Kasumi-1 (cell line): ENCODE measurements around the gene HELT.

Source experiments
- DNase-seq, 2 experiments: peaks; one replicate each; lab custom pipeline; 2025; lab: John Stamatoyannopoulos, UW

The HELT gene

DNA sequence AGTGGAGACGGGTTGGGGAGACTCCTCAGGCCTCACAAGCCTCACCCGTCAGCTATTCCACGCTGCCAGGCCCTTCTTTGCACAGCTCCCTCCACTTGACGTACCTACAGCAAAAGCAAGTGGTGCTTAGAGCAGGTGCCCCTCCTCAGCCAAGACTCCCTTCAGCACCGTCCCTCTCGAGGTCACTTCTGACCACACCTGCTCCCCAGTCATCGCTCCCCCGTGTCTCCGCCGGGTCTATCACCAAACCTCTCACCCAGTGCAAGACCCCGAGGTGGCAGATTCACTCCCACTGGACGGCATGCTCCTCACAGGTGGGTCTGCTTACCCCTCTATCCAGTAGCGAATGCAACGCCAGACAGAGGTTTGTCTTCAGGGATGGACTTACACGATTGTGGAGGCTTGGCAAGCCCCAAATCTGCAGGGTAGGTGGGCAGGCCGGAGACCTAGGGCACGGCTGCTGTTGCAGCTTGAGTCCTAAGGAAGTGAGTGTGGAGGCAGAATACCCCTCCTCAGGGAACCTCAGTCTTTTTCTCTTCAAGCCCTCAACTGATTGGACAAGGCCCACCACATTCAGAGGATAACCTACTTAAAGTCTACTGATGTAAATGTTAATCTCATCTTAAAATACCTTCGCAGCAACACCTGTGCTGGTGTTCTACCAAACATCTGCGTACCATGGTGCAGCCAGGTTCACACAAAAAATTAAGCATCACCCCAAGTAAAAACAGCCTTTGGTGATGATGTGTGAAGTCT is 14.5 kb upstream of the HELT start:
- DNase-seq: no peak

DNA sequence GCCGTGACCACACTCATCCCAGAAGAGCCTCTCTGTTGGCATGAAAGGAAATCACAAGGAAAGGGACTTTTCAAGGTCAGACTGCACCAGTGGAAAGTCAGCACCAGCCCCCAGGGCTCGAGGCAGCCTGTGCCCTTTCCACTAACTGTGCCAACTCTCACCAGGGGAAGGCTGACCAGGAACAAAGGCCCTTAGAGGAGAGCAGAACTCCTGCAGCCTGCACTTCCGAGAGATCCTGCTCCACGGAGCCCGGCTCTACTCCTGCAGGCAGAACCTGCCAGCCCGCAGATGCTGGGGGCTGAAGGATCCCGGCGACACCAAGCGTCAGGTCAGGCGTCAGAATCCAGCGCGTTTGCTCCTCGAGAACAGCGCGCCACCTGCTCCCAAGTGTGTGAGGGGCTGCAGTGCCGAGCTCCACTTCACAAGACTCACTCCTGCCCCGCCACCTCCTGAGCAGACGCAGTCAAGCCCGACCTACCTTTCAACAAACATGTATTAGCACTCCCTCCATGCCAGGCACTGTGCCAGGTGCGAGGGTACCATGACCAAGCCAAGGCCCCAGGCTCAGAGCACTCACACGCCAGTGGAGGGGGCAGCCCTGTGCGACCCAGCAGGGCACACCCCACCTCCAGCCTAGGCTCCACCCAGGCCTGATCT is 13.6 kb upstream of the HELT start:
- no peak for DNase-seq

DNA sequence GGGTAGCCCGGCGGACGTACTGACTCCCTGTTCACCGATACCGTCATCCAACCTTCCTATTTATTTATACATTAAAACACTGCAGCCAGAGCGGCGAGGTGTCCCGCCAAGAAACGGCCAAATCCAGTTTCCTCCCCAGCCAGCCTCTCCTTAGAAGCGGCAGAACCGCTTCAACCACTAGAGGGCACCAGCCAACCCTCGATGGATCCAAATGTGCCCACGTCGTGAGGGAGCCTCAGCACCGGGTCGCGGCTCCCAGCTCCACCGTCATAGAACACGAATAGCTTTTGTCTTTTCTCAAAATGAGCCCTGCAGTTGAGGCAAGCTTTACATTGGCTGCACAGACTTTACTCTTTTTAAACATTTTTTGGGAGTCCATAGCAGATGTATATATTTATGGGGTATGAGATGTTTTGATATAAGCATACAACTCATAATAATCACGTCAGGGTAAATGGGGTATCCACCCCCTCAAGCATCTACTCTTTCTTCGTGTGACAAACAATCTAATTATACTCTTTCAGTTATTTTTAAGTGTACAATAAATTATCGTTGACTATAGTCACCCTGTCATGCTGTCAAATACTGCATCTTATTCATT is 13.0 kb upstream of the HELT start:
- DNase-seq: peak; percentile 76 to 80

DNA sequence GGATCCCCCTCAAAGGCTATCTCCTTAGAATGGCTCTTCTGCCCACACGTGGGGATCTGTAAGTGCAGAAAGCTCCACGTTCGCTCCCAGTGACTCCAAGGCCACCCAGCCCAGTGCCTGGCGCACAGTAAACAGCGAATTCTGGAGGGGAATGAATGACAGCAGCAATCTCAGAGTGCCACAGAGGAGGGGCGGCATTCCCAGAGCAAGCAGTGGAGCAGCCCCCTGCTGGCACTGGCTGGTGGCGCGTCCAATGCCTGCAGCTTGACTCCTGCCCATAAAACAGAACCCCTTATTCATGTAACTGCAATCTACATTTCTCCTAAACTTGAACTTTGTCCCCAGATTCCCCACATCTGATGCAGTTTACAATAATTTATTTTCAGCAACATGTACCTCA is 6.9 kb upstream of the HELT start:
- DNase-seq: peak; percentile 22

DNA sequence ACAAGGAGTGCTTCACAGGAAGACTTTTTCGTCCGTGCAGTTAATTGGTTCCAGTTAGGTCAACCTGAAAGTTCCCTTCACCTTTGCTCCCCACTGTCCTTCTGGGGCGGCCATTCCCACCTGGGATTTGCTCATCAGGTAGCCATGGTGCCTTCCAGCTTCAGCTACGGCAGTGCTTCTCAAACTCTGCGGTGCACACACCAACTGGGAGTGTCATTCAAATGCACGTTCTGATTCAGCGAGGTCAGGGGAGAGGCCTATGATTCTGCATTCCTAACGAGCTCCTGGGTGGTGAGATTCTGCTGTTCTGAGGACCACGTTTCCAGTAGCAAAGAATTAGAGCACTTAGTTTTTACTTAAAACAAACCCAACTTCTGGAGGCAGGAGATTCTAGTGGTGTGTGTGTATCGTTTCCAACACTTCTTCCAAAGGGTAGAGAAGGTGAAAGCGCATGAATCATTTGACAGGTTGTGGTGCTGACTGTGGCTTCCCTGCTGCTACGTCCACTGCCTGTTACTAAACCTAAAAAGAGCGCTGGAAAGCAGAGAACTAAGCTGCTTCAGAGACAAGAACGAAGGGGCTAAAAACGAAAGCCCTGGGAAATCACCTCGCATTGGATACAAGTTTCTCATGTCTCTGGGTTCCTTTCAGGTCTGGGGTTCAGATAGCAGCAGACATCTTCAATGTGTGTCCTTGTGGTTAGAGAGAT is 4.7 kb upstream of the HELT start:
- DNase-seq: no peak

DNA sequence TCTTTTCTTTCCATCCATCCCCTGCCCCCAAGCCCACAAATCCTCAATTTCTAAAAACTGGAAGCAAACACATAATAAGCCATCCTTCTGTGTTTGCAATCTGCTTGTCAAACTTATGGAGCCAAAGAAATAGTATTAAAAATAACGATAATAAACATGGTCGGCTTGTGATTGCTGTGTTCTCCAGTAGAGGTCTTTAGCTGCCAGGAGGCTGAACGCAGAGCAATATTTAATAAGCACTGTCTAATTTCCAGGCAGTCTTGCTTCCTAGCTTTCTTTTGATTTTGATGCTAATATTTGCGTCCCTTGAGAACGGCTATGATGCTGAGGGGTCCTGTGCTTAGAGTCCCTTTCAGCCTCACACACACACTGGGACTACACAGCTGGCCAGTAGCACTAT is 3.2 kb upstream of the HELT start:
- no peak for DNase-seq

DNA sequence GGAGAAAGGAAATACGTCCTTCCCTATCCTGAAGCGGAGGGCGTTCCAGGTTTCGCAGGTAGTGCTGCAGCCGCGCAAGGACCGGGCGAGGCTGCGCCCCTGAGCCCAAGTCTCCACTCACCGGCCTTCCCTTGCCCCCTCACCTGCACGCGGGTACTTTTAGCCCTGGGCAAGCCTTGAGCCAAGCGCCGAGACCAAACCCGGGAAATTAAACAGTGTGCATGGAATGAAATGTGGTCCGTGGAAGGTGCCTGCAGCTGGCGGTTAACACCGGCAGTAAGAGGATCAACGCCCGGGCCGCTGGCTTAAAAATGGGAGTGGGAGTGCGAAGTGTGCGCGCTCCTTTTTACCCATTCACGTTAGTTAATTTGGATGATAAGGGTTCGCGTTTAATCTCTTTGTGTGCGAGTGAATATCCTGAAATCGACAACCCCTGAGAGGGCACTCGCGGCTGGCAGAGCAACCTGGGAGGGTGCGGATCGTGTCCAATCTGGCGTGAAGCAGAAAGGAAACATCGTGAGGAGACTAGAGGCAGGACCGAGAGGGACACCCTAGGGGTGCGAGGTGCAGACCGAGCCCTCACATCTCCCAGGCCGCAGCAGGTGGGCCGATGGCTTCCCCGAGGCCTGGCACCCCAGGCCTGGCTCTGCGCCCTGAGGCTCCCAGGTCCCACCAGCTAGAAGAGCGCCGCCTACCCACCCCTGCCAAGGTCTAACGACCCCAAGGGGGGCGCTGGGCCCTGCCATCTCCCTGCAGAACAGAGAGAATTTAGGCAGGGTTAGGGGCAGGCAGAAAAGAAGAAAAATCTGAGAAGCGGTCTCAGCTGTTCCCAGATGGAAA is 2.0 kb upstream of the HELT start:
- DNase-seq: no peak

DNA sequence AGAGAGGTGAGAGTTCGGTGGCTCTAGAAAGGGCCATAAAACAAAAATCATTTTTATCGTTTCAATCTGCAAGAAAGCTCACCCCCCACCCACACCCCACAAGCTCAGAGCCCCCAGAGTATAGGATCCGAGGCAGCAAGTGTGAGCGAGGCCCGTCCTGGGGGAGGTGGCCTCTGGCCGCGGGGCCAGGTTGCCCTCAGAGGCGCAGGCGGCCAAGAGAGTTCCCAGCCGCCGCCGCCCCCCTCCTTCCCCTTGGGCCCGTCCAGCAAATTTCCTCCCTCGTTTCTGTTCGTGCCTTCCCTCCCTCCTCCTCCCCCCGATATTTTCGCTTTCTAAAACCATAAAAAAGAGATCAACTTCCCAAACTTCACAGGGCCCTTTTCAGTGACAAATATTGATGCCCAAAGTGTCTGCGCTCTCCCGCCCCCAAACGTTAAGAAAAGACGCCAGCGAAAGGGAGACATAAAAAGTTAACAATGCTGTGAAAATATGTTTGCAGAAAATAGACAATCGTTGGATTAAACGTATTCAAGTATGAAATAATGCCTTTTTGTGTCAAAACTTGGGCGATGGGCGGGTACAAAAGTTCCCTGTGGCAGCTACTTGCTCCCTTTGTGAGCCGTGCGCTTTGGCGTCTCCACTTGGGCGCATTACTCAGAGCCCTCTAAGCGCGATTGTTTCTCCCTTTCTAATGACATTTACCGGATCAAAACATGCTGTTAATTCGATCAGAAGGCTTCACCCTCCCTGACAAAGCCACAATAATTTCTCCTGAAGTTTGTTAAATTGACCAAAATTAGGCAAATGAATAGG is 1.1 kb upstream of the HELT start:
- DNase-seq: peak; percentile 9 to 38

DNA sequence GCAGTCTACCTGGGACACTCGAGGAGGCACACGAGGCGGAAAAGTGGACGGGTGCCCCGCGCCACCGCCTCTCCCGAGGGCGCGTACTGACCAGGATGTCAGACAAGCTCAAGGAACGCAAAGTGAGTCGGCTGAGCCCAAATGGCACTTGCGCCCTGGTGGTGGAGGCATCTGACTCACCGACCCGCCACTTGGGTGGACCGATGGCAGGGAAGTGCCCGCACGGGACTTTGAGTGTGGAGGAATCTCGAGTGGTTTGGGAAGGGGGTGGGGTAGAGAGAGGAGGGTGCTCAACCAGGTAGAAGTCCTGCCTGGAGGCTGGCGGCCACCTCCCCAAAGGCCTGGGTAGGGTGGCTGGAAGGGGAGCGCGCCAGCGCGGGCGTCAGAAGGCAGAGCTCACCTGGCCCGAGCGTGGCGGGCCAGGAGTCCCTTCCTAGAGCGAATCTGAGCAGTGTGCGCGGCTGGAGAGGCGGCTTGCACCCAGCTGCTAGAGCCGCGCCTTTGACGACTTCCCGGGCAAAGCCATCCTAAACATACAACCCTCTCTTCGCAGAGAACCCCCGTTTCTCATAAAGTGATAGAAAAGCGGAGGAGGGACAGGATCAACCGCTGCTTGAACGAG is 655 bp downstream of the HELT start:
- DNase-seq: no peak

DNA sequence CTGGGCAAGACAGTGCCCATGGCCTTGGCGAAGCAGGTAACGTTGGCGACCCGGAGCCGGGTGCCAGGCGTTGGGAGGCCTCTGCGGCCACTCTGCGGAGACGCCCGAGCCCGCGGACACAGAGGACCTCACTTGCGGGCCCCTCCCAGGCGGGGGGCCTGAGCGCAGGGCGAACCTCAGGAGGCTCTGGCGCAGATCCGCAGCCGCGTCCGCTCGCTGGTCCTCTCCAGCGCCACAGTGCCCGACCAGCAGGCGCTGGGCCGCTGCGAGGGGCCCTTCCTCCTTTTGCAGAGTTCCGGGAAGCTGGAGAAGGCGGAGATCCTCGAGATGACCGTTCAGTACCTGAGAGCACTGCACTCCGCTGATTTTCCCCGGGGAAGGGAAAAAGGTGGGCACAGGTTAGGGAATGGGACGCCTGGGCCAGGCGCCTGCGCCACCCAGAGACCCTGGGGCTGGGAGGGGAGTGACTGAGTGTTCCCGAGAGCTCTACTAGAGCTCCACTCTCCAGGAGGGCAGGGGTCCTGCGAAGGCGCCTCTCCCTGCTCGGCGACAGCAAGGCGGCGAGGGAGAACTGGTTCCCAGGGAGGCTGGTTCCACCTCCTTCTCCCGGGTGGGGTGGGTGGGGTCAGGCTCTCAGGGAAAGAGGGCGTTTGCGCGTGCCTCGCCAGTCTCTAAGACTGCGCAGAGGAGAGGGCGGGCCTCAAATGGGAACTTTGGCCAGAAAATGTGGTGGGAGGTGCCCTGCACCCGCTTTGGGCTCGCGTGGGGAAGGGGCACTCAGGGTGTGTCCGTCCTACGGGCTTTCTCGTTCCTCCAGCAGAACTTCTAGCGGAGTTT is 1.4 kb downstream of the HELT start:
- DNase-seq: no peak

DNA sequence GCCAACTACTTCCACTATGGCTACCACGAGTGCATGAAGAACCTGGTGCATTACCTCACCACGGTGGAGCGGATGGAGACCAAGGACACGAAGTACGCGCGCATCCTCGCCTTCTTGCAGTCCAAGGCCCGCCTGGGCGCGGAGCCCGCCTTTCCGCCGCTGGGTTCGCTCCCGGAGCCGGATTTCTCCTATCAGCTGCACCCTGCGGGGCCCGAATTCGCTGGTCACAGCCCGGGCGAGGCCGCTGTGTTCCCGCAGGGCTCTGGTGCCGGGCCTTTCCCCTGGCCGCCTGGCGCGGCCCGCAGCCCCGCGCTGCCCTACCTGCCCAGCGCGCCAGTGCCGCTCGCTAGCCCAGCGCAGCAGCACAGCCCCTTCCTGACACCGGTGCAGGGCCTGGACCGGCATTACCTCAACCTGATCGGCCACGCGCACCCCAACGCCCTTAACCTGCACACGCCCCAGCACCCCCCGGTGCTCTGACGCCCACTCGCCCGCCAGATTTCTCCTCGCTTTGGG is 2.1 kb downstream of the HELT start:
- no peak for DNase-seq

DNA sequence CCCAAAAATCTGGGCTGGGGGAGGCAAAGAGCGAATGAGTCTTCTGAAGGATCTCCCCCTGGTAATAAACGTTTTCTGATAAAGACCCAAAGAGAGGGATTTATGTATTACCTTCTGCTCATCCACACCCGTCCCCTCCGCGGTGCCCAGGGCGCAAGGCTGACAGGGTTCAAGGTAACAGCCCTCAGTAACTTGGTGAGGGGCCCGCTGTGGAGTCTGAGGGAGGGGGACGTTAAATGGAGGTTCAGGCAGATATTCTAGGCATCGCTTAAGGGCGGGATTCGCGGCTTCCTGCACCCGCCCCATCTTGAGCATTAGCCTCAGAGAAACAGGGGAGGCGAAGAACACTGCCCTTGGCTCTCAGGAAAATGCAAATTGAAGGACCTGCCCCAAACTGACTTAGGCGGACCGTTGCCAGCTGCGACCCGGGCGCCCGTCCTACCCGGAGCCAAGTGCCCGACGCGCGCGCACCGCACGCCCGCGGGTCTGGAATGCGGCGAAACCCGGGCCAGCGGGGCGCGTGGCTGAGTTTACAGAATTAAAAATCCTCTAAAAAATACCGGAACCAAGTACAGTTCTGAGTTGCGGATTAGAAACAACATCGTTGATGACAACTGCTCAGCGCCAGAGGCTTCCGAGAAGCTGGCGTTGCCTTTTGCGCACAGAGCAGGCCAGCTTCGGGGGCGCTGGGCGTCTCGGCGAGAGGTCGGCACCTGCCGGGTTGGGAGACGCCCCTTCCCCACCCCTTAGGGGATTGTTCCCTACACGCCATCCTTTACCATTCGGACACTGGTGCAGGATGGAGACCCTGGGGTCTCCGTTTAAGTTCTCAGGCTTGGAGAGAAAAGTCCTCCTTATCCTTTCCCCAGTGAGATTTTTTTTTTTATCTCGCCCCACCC is 2.8 kb downstream of the HELT start:
- no peak for DNase-seq

DNA sequence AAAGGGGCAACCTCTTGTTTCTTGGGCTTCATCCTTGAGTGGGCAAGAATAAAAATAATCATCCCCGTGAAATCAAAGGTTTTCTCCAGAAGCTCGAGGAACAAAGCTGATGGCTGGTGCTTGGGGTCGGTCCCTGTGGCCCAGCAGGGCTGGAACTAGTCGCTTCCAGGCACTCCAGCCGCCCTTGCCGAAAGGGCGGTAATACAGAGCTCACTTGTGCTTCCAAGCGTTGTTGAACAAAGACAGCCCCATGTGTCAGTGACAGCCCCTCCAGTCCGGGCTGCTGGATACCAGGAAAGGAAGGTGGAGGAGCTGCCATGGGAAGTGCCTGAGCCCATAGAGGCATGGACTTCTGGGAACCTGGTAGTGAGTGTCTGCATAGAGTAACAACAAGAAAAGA is 5.2 kb downstream of the HELT start:
- no peak for DNase-seq

DNA sequence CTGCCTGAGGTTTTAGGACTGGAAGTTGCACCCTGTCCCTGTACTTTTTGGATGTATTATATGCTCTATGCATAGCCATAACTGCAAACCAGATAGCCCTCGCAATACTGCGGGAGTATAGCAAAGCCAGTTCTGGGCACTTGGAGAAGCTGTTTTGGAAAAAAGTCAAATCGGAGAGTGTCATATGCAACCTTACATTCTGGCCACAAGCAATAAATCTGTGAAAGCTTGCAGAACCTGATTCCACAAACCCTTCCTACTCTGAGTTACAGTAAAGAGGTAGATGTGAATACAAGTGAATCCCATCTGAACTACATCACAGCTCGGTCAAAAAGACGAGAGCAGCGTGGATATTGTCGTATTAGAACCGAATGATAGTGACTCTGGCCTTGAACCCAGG is 10.3 kb downstream of the HELT start:
- DNase-seq: no peak

DNA sequence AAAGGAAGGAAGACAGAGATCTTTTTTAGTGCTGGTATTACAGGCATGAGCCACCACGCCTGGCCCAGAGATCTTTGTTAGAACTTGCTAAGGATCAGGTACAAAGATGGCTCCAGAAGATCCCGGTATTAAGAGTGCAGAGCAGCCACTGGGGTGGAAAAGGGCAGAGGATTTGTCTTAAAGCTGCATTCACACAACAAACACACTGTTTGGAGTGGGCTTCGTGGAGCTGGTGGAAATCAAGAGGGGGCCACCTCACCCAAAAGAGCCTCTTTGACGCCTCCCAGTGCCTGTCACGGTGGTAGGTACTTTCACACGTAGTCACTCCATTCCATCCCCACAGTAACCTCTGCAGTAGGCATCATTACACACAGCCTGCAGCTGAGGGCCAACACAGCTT is 13.3 kb downstream of the HELT start:
- no peak for DNase-seq

DNA sequence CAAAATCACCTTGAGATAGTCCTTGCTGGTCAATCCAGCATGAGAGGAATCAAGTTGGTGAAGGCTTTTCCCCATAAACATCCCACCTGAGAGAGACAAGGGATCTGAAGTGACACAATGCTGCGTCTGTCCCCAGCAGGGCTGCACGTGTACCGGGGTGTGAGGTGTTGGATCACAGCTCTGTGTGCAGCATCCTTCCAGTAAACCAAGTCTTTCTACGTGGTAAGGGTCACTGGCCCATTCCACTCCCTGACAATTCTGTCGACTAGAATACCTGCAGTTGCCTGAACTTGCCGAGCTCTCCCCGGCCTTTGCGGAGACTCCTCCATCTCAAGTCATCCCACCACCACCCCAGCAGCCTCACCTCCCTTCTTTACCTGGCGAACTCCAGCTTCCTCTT is 14.8 kb downstream of the HELT start:
- DNase-seq: no peak

DNA sequence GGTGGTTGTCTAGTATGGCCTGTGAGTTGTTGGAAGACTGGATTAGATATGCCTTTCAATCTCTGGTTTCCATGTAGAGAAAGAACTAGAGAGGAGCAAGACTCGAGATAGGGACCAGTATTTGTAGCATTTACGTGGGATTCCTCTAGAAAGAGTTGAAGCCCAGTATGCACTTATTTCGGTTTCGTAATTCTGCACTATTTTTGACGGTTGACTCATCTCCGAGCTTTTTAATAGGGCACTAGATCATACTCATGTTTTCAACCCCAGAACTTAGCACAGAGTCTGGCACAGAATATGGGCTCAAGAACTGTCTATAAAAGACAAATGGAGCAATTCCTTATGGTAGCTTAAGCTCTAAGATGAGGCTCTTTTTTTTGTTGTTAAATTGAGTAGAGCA is 15.7 kb downstream of the HELT start:
- no peak for DNase-seq

DNA sequence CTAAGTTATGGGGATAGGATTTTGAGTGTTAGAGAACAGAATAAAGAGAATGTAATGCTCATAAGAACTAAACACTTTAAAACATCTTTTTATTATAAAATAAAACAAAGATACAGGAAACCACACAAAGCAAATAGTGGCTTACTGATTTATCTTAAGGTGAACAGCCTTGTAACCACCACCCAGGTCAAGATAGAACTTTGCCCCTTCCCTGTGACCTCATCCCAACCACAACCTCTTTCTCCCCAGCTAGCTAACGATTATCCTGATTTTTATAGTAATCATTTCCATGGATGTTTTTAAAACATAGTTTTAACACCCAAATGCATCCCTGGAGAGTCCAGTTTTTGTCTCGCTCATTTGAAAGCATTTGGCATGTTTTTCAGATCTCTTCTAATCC is 17.0 kb downstream of the HELT start:
- no peak for DNase-seq
